Activated naive CD8-positive, alpha-beta T cell treated with anti-CD3 and anti-CD28 coated beads, Interleukin-2, amount 10 ng/mL, durations not matched to agents 7 days and 5 days (primary cell): ENCODE measurements around the gene ZDHHC12. TPM values are rescaled to one million over a fixed set of nuclear protein-coding genes. Genes with fewer than 3 reads are reported as not detected.
"Not testable (repeated sequence)": the region's sequence is repeated elsewhere in the genome, so short reads cannot be mapped to it uniquely, and the experiment has no call there.

Experiments
- ATAC-seq: fragments of 150-1000 bp; cut with Tn5 transposase; one replicate; pipeline ENCODE4 v1.10.0; 2021; ENCODE audit warnings: low read depth, moderate library complexity
- POLR2A ChIA-PET: fragments of 350-600 bp; sonication (Branson Sonifier 250); formaldehyde crosslinking; loops from one replicate; lab custom pipeline; 2021; ENCODE audit warnings: antibody characterized with exemption; lab: Charles Lee
- DNase-seq: peaks from one replicate; pipeline ENCODE4 v3.0.0; 2021
- H3K27ac Mint-ChIP-seq: one replicate; pipeline ENCODE4 v1.8.0; 2022; ENCODE audit warnings: mild to moderate bottlenecking, mixed read lengths
- H3K27me3 Mint-ChIP-seq: one replicate; pipeline ENCODE4 v1.8.0; 2022; ENCODE audit warnings: mild to moderate bottlenecking, moderate library complexity, mixed read lengths
- H3K36me3 Mint-ChIP-seq: one replicate; pipeline ENCODE4 v1.8.0; 2021; ENCODE audit warnings: mild to moderate bottlenecking, mixed read lengths
- H3K4me1 Mint-ChIP-seq: one replicate; pipeline ENCODE4 v1.8.0; 2021; ENCODE audit warnings: mixed read lengths
- H3K4me3 Mint-ChIP-seq: one replicate; pipeline ENCODE4 v1.8.0; 2022; ENCODE audit warnings: mild to moderate bottlenecking, moderate library complexity, mixed read lengths
- H3K9me3 Mint-ChIP-seq: one replicate; pipeline ENCODE4 v1.8.0; 2021; ENCODE audit warnings: mixed read lengths
- total RNA-seq, 2 experiments: library from RNA; stranded (reverse); gene quantifications; one replicate each; pipeline ENCODE4 v1.2.3, GENCODE V29; 2021

ZDHHC12 gene
- total RNA-seq, 2 experiments from 2014 or later = 64.1 to 68.9 TPM

DNA sequence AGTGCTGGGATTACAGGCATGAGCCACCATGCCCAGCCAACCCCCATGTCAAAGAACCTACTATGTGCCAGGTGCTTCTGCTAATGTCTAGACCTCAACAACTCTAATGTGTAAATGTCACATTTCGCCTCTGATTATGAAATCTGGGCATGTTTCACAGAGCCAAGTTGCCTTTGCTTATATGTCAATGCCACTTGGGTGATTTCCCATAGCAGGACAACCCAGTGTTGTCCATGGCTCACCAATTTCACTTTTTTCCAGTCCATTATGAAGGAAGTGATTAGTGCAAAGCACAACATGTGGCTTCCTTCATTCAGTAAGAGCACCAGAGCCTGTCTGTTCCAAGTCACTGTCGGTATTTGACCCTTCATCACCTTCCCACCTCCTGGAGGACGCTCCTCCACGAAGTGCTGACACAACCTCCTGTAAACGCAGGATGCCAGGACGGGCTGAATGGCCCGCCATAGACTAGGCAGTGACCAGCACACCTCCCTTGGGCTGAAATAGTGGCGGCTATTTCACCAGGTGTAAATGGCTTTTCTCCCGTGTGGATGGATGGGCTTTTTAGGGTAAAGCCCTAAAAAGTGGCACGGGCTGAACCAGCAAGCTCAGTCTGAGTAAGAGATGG, 22.6 kb downstream of the ZDHHC12 start:
- DNase-seq = peak; percentile 28
- POLR2A ChIA-PET = interaction anchor here (0.9 to 2.0 kb wide), 4 partner anchors 11 to 22 kb away, joined by 3 to 13 read pairs (median 6); partner anchors contain the start of gene SET

DNA sequence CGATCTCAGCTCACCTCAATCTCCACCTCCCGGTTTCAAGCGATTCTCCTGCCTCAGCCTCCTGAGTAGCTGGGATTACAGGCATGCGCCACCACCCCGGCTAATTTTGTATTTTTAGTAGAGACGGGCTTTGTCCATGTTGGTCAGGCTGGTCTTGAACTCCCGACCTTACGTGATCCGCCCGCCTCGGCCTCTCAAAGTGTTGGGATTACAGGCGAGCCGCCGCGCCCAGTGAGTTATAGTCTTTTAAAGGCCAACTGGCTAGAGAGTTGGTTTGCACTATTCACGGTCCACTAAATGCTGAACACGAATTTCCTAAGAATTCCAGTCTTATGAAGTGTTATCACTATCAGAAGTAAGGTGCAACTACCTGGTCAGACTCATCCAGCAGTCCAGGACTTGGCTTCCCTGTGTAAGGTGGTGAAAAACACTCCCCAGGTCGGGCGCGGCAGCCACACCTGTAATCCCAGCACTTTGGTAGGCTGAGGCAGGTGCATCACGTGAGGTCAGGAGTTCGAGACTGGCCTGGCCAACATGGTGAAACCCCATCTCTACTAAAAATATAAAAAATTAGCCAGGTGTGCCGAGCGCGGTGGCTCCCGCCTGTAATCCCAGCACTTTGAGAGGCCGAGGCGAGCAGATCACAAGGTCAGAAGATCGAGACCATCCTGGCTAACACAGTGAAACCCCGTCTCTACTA, 24.7 kb downstream of the ZDHHC12 start:
- H3K4me3 Mint-ChIP-seq, H3K9me3 Mint-ChIP-seq, H3K27me3 Mint-ChIP-seq, ATAC-seq, H3K27ac Mint-ChIP-seq, H3K4me1 Mint-ChIP-seq, H3K36me3 Mint-ChIP-seq: not testable (repeated sequence)
- peak; percentile 22 for DNase-seq
- POLR2A ChIA-PET = interaction anchor here (0.7 to 2.0 kb wide), 4 partner anchors 9 to 122 kb away, joined by 3 to 8 read pairs (median 4); partner anchors contain the start of gene ZDHHC12

More for the DNA sequence above, 22.6 kb downstream of the ZDHHC12 start:
- no peaks in the 10 kb centered on the region for H3K9me3 Mint-ChIP-seq
- no peak overlapping the region for H3K27ac Mint-ChIP-seq
- H3K36me3 Mint-ChIP-seq = no peaks in the 10 kb centered on the region
- H3K4me1 Mint-ChIP-seq = peaks cover 10% of the 10 kb centered on the region
- peak overlapping the region; percentile 69 for H3K4me3 Mint-ChIP-seq
- H3K27me3 Mint-ChIP-seq = no peaks in the 10 kb centered on the region
- no peak for ATAC-seq

DNA sequence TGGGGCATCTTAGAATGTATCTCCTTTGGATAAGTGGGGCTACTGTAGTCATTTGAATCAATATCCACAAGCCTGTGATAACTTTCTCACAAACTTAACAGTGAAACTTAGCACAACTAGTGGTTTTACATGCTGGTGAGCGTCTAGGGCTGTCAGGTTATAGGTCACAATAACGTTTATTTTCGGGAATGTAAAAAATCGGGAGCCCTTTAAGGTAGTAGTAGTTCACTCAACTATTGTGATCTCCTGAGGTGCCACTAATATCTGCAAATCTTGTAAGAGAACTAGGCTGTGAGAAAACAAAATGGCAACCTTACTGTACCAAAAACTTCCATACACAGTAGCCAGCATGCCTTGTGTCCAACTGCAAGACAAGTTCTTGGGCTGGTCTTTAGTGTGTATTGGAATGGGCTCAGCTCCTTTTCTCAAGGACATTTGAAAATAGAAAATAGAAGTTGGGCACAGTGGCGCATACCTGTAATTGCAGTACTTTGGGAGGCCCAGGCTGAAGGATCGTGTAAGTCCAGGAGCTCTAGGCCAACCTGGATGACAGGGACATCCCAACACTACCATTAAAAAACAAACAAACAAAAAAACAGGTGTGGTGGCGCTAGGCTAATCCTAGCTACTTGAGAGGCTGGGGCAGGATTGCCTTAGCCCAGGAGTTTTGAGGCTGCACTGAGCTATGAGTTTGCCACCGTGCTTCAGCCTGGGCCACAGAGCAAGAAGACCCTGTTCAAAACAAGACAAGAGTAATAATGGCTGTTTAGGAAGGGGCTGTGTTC, 26.8 kb downstream of the ZDHHC12 start:
- no peak overlapping the region for H3K4me3 Mint-ChIP-seq
- H3K4me1 Mint-ChIP-seq = peaks cover 16% of the 10 kb centered on the region
- no peak overlapping the region for H3K27ac Mint-ChIP-seq
- DNase-seq (no peak), ATAC-seq (no peak)
- peaks cover 18% of the 10 kb centered on the region for H3K36me3 Mint-ChIP-seq
- POLR2A ChIA-PET = interaction anchor here (0.7 to 2.5 kb wide), 5 partner anchors 8 to 30 kb away, joined by 4 to 10 read pairs (median 9); partner anchors contain the start of genes SET and ZDHHC12
- no peaks in the 10 kb centered on the region for H3K9me3 Mint-ChIP-seq
- H3K27me3 Mint-ChIP-seq = no peaks in the 10 kb centered on the region

DNA sequence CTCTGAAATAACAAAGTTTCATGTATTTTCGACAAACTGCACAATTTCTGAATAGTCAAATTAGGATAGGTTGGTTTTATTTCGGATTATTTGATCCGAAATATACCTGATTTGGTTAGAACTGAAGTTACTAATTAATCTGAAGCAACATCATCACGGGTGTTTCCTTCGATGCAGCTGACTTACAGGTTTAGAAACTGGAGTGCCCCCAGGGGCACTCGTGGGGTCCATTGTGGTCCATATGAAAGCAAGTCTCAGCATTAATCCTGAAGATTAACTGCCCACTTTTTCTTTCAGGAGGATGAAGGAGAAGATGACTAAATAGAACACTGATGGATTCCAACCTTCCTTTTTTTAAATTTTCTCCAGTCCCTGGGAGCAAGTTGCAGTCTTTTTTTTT, 29.6 kb downstream of the ZDHHC12 start:
- Mint-ChIP-seq H3K4me3 (no peak overlapping the region), H3K36me3 (peaks cover 31% of the 10 kb centered on the region), H3K9me3 (no peaks in the 10 kb centered on the region), H3K27ac (no peak overlapping the region), H3K27me3 (no peaks in the 10 kb centered on the region), H3K4me1 (peaks cover 22% of the 10 kb centered on the region)
- no peak for ATAC-seq
- POLR2A ChIA-PET = interaction anchor here (0.7 to 1.4 kb wide), 3 partner anchors 8 to 228 kb away, joined by 3 to 7 read pairs (median 5); partner anchors contain the start of gene PKN3
- no peak for DNase-seq

DNA sequence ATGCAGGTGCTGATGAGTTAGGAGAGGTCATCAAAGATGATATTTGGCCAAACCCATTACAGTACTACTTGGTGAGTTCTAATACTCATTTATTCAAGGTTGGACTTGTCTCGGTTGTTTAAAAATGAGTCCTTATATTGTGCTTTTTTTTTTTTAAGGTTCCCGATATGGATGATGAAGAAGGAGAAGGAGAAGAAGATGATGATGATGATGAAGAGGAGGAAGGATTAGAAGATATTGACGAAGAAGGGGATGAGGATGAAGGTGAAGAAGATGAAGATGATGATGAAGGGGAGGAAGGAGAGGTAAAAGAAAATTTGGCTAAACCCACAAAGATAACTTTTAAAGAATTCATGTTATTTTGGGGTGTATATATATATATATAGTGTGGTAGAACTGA, 30.2 kb downstream of the ZDHHC12 start:
- H3K4me3 Mint-ChIP-seq, ATAC-seq, H3K9me3 Mint-ChIP-seq, H3K27me3 Mint-ChIP-seq, DNase-seq: not testable (repeated sequence)
- peak overlapping the region; percentile 30 for H3K27ac Mint-ChIP-seq
- POLR2A ChIA-PET = interaction anchor here (1.4 to 1.5 kb wide), 2 partner anchors 9 kb away, joined by 4 to 5 read pairs; partner anchors contain the start of gene PKN3
- peaks cover 31% of the 10 kb centered on the region for H3K36me3 Mint-ChIP-seq
- peaks cover 22% of the 10 kb centered on the region for H3K4me1 Mint-ChIP-seq

DNA sequence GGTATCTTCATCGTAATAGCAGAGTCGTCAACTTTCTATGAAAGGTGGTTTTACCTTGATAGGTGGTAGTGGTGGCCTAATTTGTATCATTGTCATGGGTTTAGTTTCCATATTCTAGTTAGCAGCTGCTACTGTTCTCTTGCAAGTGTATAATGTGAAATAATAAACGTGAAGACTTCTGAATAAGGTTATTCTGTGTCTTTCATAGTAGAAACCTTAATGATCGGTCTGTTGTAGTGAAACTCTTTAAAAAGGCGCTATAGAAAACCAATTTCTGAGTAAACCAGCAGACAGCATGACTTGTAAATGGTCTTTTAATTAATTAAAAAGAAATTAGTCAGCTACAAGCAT, 33.3 kb downstream of the ZDHHC12 start:
- peaks cover 45% of the 10 kb centered on the region for H3K4me1 Mint-ChIP-seq
- DNase-seq = no peak

DNA sequence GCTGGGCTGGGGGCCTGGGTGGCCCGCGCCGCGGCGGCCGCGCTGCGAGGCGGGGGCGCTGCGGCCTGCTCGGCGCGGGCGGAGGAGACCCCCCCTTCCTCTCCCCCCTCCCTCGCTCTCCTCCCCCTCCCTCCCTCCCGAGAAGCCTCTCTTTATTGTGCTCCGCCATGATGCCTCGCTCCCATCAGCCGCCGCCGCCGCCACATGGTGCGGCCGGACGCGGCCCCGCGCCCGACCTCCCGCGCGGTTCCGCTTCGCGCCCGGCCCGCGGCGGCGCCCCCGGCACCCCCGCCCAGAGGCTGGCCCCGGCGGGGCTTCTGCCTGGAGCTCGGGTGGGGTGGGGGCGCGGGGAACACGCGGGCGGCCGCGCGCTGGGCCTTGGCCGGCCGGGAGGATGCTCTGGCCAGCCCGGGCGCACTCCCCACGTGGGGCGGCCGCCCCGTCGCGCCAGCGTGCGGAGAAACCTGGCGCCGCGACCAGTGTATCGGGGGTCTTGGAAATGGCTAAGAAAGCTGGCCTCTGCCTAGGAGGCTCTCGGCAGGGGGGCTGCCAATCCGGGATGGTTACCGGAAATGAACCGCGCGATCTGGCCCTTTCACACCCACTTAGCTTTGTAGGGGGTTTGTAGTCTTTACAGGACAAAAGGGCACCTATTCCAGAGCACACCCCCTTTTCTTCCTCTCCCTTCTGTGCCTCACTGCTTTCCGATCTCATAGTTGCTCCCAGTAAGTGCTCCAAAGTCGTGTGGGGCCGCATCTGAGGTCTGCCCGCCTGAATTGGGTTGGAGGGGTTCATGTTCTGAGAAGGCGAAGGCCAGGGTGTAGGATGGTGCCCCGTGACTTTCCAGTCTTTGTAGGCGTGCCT, 33.9 kb downstream of the ZDHHC12 start:
- POLR2A ChIA-PET = interaction anchor here (0.6 to 2.5 kb wide), 18 partner anchors 7 to 331 kb away, joined by 3 to 13 read pairs (median 4); partner anchors contain the start of genes DYNC2I2, ENDOG, GLE1 and PKN3
- Mint-ChIP-seq H3K4me3 (peak overlapping the region; percentile 100), H3K4me1 (peaks cover 50% of the 10 kb centered on the region), H3K9me3 (no peaks in the 10 kb centered on the region), H3K27ac (peak overlapping the region; percentile 99), H3K27me3 (no peaks in the 10 kb centered on the region), H3K36me3 (peaks cover 26% of the 10 kb centered on the region)
- no peak for ATAC-seq
- peak; percentile 64 for DNase-seq

More for the DNA sequence above, 33.3 kb downstream of the ZDHHC12 start:
- H3K36me3 Mint-ChIP-seq = peaks cover 27% of the 10 kb centered on the region
- no peaks in the 10 kb centered on the region for H3K27me3 Mint-ChIP-seq
- peak overlapping the region; percentile 100 for H3K4me3 Mint-ChIP-seq
- no peaks in the 10 kb centered on the region for H3K9me3 Mint-ChIP-seq
- peak overlapping the region; percentile 99 for H3K27ac Mint-ChIP-seq
- POLR2A ChIA-PET = interaction anchor here (0.5 to 2.5 kb wide), 11 partner anchors 9 to 331 kb away, joined by 3 to 13 read pairs (median 5); partner anchors contain the start of genes ENDOG, PKN3 and ZDHHC12
- no peak for ATAC-seq

DNA sequence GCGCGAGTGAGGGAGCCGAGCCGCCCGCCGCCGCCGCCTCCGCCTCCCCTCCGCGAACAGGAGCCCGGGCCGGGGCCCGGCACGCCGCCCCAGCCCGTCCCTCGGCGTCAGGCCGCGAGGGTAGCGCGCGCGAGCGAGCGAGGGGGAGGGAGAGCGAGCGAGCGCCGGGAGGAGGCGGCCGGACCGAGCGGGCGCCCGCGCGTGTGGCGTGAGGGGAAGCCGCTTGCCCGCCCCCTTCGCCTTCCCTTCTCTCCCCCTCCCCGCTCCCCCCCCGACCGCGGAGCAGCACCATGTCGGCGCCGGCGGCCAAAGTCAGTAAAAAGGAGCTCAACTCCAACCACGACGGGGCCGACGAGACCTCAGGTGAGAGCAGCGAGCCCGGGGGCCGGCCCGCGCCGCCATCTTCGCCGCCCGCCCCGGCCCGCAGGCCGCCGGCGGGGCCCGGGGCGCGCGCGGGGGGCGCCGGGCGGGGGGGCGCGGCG, 34.6 kb downstream of the ZDHHC12 start:
- peak overlapping the region; percentile 47 for H3K27ac Mint-ChIP-seq
- H3K36me3 Mint-ChIP-seq = peaks cover 23% of the 10 kb centered on the region
- H3K9me3 Mint-ChIP-seq = no peaks in the 10 kb centered on the region
- peaks cover 56% of the 10 kb centered on the region for H3K4me1 Mint-ChIP-seq
- peak; percentile 2 for ATAC-seq
- no peak for DNase-seq
- H3K4me3 Mint-ChIP-seq = peak overlapping the region; percentile 61
- no peaks in the 10 kb centered on the region for H3K27me3 Mint-ChIP-seq
- POLR2A ChIA-PET = interaction anchor here (0.5 to 2.5 kb wide), 16 partner anchors 8 to 184 kb away, joined by 3 to 13 read pairs (median 5); partner anchors contain the start of genes DYNC2I2, ENDOG, GLE1 and PKN3

DNA sequence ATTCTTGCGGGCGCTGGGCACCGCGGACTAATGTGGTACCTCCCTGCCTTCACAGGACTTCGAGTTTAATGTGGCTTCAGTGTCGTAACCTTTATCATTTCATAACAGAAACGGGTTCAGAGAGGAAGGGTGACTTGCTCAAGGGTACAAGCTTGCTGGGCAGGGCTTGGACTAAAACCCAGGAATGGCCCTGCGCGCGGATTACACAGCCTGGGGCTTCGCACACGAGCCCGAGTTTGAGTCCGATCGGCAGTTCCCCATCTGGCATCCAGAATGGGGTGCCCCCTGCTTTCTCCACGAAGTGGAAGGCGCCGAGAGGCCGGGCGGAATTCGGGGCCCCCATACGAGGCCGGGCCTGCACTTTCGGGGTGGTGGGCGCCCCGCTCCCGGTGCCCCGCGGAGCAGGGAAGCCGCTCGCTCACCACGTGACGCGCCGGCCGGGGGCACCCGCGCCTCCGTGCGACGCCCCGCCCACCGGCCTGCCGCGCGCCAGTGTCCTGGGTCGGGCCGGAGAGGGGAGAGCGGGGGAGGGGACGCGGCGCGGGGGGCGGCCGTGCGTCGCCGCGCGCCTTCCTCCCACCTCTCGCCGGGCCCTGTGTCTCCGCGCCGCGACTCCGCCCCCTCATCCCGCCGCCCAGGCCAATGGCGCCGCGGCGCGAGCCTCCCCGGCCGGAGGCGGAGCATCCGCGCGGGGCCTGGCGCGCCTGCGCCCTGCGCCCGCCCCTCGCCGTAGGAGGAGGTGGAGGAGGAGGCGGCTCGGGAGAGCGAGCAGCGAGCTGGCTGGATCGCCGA, 35.2 kb downstream of the ZDHHC12 start, which contains the start of gene SET:
Gene SET (plus strand): TSS at position 722 of the 792 bp plus-strand sequence. CDS start 361 bp downstream, outside the sequence.
- POLR2A ChIA-PET = interaction anchor here (0.5 to 2.5 kb wide), 14 partner anchors 9 to 184 kb away, joined by 3 to 13 read pairs (median 5); partner anchors contain the start of genes DYNC2I2, ENDOG, GLE1 and PKN3
- peaks cover 23% of the 10 kb centered on the region for H3K36me3 Mint-ChIP-seq
- no peaks in the 10 kb centered on the region for H3K27me3 Mint-ChIP-seq
- no peaks in the 10 kb centered on the region for H3K9me3 Mint-ChIP-seq
- ATAC-seq (peak; percentile 83), DNase-seq (peak; percentile 98)
- peak within 1 kb of the TSS; percentile 96 for H3K27ac Mint-ChIP-seq
- peak within 1 kb of the TSS; percentile 74 for H3K4me3 Mint-ChIP-seq
- H3K4me1 Mint-ChIP-seq = peaks cover 56% of the 10 kb centered on the region

DNA sequence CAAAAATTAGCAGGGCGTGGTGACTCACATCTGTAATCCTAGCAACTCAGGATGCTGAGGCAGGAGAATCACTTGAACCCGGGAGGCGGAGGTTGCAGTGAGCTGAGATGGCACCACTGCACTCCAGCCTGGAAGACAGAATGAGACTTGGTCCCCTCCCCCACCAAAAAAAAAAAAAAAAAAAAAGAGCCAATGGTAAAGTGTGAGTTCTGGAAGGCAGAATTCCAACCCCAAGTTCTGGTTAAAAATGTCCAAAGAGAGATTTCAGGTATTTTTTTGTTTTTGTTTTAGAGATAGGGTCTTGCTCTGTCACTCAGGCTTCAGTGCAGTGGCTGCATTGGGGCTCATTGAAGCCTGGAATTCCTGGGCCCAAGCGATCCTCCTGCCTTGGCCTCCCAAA, 36.5 kb downstream of the ZDHHC12 start:
- peak overlapping the region; percentile 63 for H3K27ac Mint-ChIP-seq
- DNase-seq = no peak
- POLR2A ChIA-PET = interaction anchor here (0.7 to 2.3 kb wide), 3 partner anchors 10 to 713 kb away, joined by 3 to 10 read pairs (median 4); partner anchors contain the start of gene DYNC2I2
- H3K9me3 Mint-ChIP-seq = no peaks in the 10 kb centered on the region
- H3K4me3 Mint-ChIP-seq = peak overlapping the region; percentile 40
- peaks cover 54% of the 10 kb centered on the region for H3K4me1 Mint-ChIP-seq
- H3K36me3 Mint-ChIP-seq = peaks cover 17% of the 10 kb centered on the region
- no peak for ATAC-seq
- no peaks in the 10 kb centered on the region for H3K27me3 Mint-ChIP-seq
